Activated T-helper 1 cell treated with anti-CD3 and anti-CD28 coated beads, Interleukin-2, amount 50 U/mL, for 16 hours (primary cell): Measurements from ENCODE around the gene ARIH1.
A peak's percentile ranks its signal among the peaks of the same experiment; 100 is the strongest.
"Not testable (repeated sequence)": the region's sequence is repeated elsewhere in the genome, so short reads cannot be mapped to it uniquely, and the experiment has no call there.

Source experiments
- DNase-seq, 2 donors: peaks; one replicate each; pipeline ENCODE4 v3.0.0-alpha.2; 2020; ENCODE audit warnings: low read depth in 1 of 2, low spot score in 1 of 2

The ARIH1 gene

GRCh38 chr15:72593838-72594237 lies 119.7 kb downstream of the ARIH1 start:
- no peak for DNase-seq

- no peak for DNase-seq
Measured at GRCh38 chr15:72599855-72600464, 125.8 kb downstream of the ARIH1 start.

GRCh38 chr15:72604794-72605193 lies 130.7 kb downstream of the ARIH1 start:
- DNase-seq = no peak

- DNase-seq = not testable (repeated sequence)
Measured at GRCh38 chr15:72608084-72608483, 134.0 kb downstream of the ARIH1 start.

- DNase-seq = no peak
Measured at GRCh38 chr15:72609862-72610261, 135.7 kb downstream of the ARIH1 start.

GRCh38 chr15:72612324-72612723 lies 138.2 kb downstream of the ARIH1 start:
- not testable (repeated sequence) for DNase-seq

- DNase-seq = no peak
Measured at GRCh38 chr15:72614810-72615532, 140.8 kb downstream of the ARIH1 start.

- not testable (repeated sequence) for DNase-seq
Measured at GRCh38 chr15:72615533-72616233, 141.6 kb downstream of the ARIH1 start.

- no peak for DNase-seq
Measured at GRCh38 chr15:72616491-72617210, 142.5 kb downstream of the ARIH1 start.

GRCh38 chr15:72623854-72624253 lies 149.7 kb downstream of the ARIH1 start:
- not testable (repeated sequence) for DNase-seq

GRCh38 chr15:72626153-72626552 lies 152.0 kb downstream of the ARIH1 start:
- DNase-seq = not testable (repeated sequence)

GRCh38 chr15:72628249-72629067 lies 154.3 kb downstream of the ARIH1 start:
- DNase-seq = not testable (repeated sequence)

- DNase-seq = not testable (repeated sequence)
Measured at GRCh38 chr15:72629068-72629570, 155.0 kb downstream of the ARIH1 start.

- peak; percentile 20 to 21 for DNase-seq
Measured at GRCh38 chr15:72636519-72637282, 162.6 kb downstream of the ARIH1 start.

GRCh38 chr15:72639759-72640483 lies 165.8 kb downstream of the ARIH1 start:
- not testable (repeated sequence) for DNase-seq

- DNase-seq = not testable (repeated sequence)
Measured at GRCh38 chr15:72642271-72642670, 168.1 kb downstream of the ARIH1 start.

GRCh38 chr15:72648631-72649253 lies 174.6 kb downstream of the ARIH1 start:
- not testable (repeated sequence) for DNase-seq
